Endothelial cell of umbilical vein (primary cell): Measurements from ENCODE around the gene TNNT3. TPM values are rescaled to one million over a fixed set of nuclear protein-coding genes. Genes with fewer than 3 reads are reported as not detected.

Experiments used
- BruUV-seq: library from RNA; stranded (reverse); fragments of 400-500 nt; replicated peaks from 2 replicates; lab custom pipeline; 2021; lab: Mats Ljungman, UMichigan
- CTCF ChIA-PET: fragments of 300-600, 350-600 bp; sonication (Branson Sonifier 250); formaldehyde crosslinking; loops from one replicate; lab custom pipeline; 2021; ENCODE audit warnings: antibody characterized with exemption, inconsistent platforms; lab: Charles Lee
- POLR2A ChIA-PET: fragments of 300-600, 350-600 bp; sonication (Branson Sonifier 250); formaldehyde crosslinking; loops from one replicate; lab custom pipeline; 2021; ENCODE audit warnings: antibody characterized with exemption, inconsistent platforms; lab: Charles Lee
- DNase-seq: peaks from one replicate; pipeline ENCODE4 v3.0.0-alpha.2; 2011; ENCODE audit warnings: low read depth, low spot score
- FAIRE-seq: peaks from 2 replicates; lab custom pipeline; 2011; peaks lifted over from hg19 to GRCh38; lab: Jason Lieb, UNC
- H2AFZ ChIP-seq: 2 replicates; pipeline ENCODE4 v1.6.0; 2012; ENCODE audit warnings: low read depth, low read length, control low read depth, inconsistent platforms
- H3K27ac ChIP-seq: 2 replicates; pipeline ENCODE4 v1.5.1; 2011; ENCODE audit warnings: low read depth, mild to moderate bottlenecking, control low read depth, low read length, moderate library complexity; ENCODE audit not compliant: insufficient read depth
- H3K27me3 ChIP-seq, 2 experiments: 2 replicates each; pipeline versions ENCODE4 v1.6.0 to v1.6.1; 2011; ENCODE audit warnings: low read length in 2 of 2, mixed read lengths in 1 of 2; ENCODE audit not compliant: control insufficient read depth in 2 of 2, insufficient read depth in 2 of 2
- H3K36me3 ChIP-seq, 2 experiments: 2 replicates in 1 of 2; 3 replicates in 1 of 2; pipeline ENCODE4 v1.5.1; 2011; ENCODE audit warnings: low read length in 2 of 2, mild to moderate bottlenecking in 1 of 2, moderate library complexity in 1 of 2; ENCODE audit not compliant: control insufficient read depth in 2 of 2, insufficient read depth in 2 of 2; ENCODE audit errors: extremely low read depth in 1 of 2
- H3K4me1 ChIP-seq: 3 replicates; pipeline ENCODE4 v1.5.1; 2011; ENCODE audit warnings: mild to moderate bottlenecking, low read length; ENCODE audit not compliant: control insufficient read depth, insufficient read depth; ENCODE audit errors: extremely low read depth
- H3K4me2 ChIP-seq: 2 replicates; pipeline ENCODE4 v1.6.1; 2011; ENCODE audit warnings: low read length, control low read depth, mixed read lengths; ENCODE audit not compliant: insufficient read depth
- H3K4me3 ChIP-seq, 3 experiments: fragments of 200-600 bp in 1 of 3; sonication (generic), shearing (Covaris generic) in 1 of 3; replicated peaks in 1 of 3; 2 replicates each; pipeline ENCODE4 v1.5.1; 2011 to 2016; ENCODE audit warnings: control low read depth in 3 of 3, low read length in 3 of 3, mild to moderate bottlenecking in 2 of 3, inconsistent platforms in 1 of 3, low read depth in 1 of 3, moderate library complexity in 1 of 3; ENCODE audit not compliant: insufficient read depth in 1 of 3
- H3K79me2 ChIP-seq: 2 replicates; pipeline ENCODE4 v1.6.0; 2012; ENCODE audit warnings: low read length, inconsistent platforms; ENCODE audit not compliant: control insufficient read depth, insufficient read depth
- H3K9ac ChIP-seq: replicated peaks from 2 replicates; pipeline ENCODE3; 2011; ENCODE audit warnings: low read length, control low read depth; ENCODE audit not compliant: insufficient read depth; ENCODE audit errors: extremely low read depth
- H3K9me1 ChIP-seq: replicated peaks from 3 replicates; pipeline ENCODE4 v1.6.0; 2011; ENCODE audit warnings: mild to moderate bottlenecking, low read length; ENCODE audit not compliant: control insufficient read depth, insufficient read depth; ENCODE audit errors: extremely low read depth
- H3K9me3 ChIP-seq: replicated peaks from 2 replicates; pipeline ENCODE4 v1.5.1; 2012; ENCODE audit warnings: low read length, inconsistent platforms; ENCODE audit not compliant: control insufficient read depth, insufficient read depth
- H4K20me1 ChIP-seq: replicated peaks from 2 replicates; pipeline ENCODE3; 2011; ENCODE audit warnings: mild to moderate bottlenecking, low read length; ENCODE audit not compliant: control insufficient read depth, insufficient read depth; ENCODE audit errors: extremely low read depth
- EZH2 ChIP-seq: IDR thresholded peaks from 2 replicates; pipeline ENCODE4 v1.6.1; 2012; ENCODE audit warnings: borderline replicate concordance, low read depth, mild to moderate bottlenecking, moderate library complexity, low read length, inconsistent platforms; ENCODE audit not compliant: severe bottlenecking
- FOS ChIP-seq: IDR thresholded peaks from 2 replicates; pipeline ENCODE4 v1.6.1; 2011; ENCODE audit warnings: mild to moderate bottlenecking, low read length, moderate library complexity, borderline replicate concordance; ENCODE audit not compliant: insufficient read depth
- GATA2 ChIP-seq: IDR thresholded peaks from 2 replicates; pipeline ENCODE4 v1.7.0; 2011; ENCODE audit warnings: low read depth, mild to moderate bottlenecking, moderate library complexity, mixed read lengths, low read length; ENCODE audit not compliant: insufficient read length, insufficient read depth
- JUN ChIP-seq: IDR thresholded peaks from 2 replicates; pipeline ENCODE4 v1.6.1; 2011; ENCODE audit warnings: borderline replicate concordance, low read depth; ENCODE audit not compliant: insufficient read length, insufficient read depth
- MYC ChIP-seq: IDR thresholded peaks from one replicate; pipeline ENCODE4 v1.6.1; 2011; ENCODE audit warnings: mild to moderate bottlenecking, low read depth, low read length
- POLR2A ChIP-seq: IDR thresholded peaks from 2 replicates; pipeline ENCODE4 v1.6.1; 2012; ENCODE audit warnings: low read depth, mild to moderate bottlenecking, control low read depth, low read length
- POLR2AphosphoS5 ChIP-seq: IDR thresholded peaks from 2 replicates; pipeline ENCODE4 v1.6.1; 2012; ENCODE audit warnings: low read depth, mild to moderate bottlenecking, control low read depth, low read length, moderate library complexity; ENCODE audit not compliant: insufficient read depth
- dilution Hi-C: fragments of 300-500 bp; cut with MboI; formaldehyde crosslinking; loops from one replicate; pipeline ENCODE4 v1.15.0; 2019; ENCODE audit warnings: low sequenced_read_pairs; ENCODE audit not compliant: extremely low pct_ligation_motif_present
- intact Hi-C: fragments of 100-400 bp; cut with micrococcal nuclease; formaldehyde crosslinking; loops from one replicate; pipeline ENCODE4 v1.10.0; 2022
- polyA plus RNA-seq, 4 experiments: library from polyadenylated mRNA; depleted of rRNA in 3 of 4; stranded (reverse) in 3 of 4; unstranded in 1 of 4; fragments of >200 nt; gene quantifications; 2 replicates each; pipeline versions ENCODE4 v1.2.1 to v1.2.3, GENCODE V29; 2011 to 2012; ENCODE audit warnings: missing spikeins in 1 of 4
- total RNA-seq: library from RNA; stranded (reverse); gene quantifications from 2 replicates; pipeline ENCODE4 v1.2.3, GENCODE V29; 2021
- TF ChIP-seq, protein P1 (sequence below): IDR thresholded peaks from 2 replicates; pipeline ENCODE4 v1.6.1; 2011; ENCODE audit not compliant: insufficient read depth, insufficient read length
- TF ChIP-seq, protein P2 (sequence below), 2 donors: IDR thresholded peaks; 1 replicate in 1 of 2; 2 replicates in 1 of 2; pipeline ENCODE4 v1.5.1; 2011; ENCODE audit warnings: low read length in 2 of 2, mild to moderate bottlenecking in 2 of 2, moderate library complexity in 2 of 2, control low read depth in 1 of 2, inconsistent platforms in 1 of 2, low read depth in 1 of 2; ENCODE audit not compliant: insufficient read depth in 1 of 2; ENCODE audit errors: extremely low read depth in 1 of 2

Gene TNNT3
- total and polyA plus RNA-seq, 2 donors (not counting 3 experiments of a cell fraction or from before 2014, with no cell fraction given): not detected

DNA sequence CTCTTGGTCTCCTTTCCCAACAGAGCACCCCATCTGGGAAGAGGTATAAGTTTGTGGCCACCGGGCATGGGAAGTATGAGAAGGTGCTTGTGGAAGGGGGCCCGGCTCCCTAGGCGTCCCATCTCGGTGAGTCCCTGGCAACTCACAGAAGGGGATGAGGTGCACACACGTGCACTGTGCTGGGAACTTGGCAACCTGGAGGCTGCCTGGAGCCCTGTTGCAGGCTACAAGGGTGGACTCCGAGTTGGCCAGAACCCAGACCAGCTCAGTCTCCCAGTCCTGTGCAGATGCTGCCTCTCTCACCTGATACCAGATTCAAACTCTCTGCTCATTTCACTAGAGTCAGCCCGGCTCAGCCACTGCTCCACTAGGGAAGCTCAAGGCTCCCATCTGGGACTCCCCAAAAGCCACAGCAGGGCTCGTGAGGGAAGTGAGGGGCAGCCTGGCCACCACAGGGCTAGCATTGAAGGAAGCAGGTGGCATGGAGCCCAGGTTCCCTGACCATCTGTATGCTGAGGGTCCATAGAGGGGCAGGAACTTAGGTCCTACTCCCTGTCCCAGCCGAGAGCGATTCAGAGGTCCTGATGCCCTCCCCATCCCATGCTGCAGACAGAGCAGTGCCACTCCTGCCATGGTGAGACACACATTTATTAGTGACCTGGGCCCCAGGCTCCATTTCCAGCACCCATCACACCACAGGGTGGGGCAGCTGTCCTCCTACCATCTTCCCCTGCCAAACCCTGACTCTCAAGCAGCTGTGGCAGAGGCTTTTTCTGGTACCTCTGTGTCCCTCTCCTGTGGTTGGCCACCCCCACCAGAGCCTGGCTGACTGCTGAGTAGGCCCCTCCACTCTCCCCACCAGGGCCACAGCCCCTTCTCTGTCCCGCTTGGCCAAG lies 31.8 kb upstream of the TNNT3 start:
- CTCF ChIA-PET: interaction anchor here (1.1 kb wide), 1 partner anchor 264 kb away, joined by 3 read pairs; no protein-coding TSS in a partner anchor
- no peak overlapping the region for H3K27ac ChIP-seq

More for the DNA sequence above, 31.8 kb upstream of the TNNT3 start:
- Histone ChIP-seq H3K9ac (no peak overlapping the region), H3K79me2 (no peaks in the 10 kb centered on the region), H3K4me3 (no peak overlapping the region), H3K9me1 (no peaks in the 10 kb centered on the region), H4K20me1 (no peaks in the 10 kb centered on the region), H3K4me1 (no peaks in the 10 kb centered on the region), H3K9me3 (no peaks in the 10 kb centered on the region), H3K4me2 (no peak overlapping the region), H2AFZ (no peak overlapping the region), H3K27me3 (no peaks in the 10 kb centered on the region), H3K36me3 (no peaks in the 10 kb centered on the region)
- no TSS peak for BruUV-seq
- DNase-seq (no peak), FAIRE-seq (no peak)
- no peak for TF ChIP-seq MYC
- TF ChIP-seq GATA2: no peak
- TF ChIP-seq, protein P1, sequence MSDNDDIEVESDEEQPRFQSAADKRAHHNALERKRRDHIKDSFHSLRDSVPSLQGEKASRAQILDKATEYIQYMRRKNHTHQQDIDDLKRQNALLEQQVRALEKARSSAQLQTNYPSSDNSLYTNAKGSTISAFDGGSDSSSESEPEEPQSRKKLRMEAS: no peak
- TF ChIP-seq, protein P2, sequence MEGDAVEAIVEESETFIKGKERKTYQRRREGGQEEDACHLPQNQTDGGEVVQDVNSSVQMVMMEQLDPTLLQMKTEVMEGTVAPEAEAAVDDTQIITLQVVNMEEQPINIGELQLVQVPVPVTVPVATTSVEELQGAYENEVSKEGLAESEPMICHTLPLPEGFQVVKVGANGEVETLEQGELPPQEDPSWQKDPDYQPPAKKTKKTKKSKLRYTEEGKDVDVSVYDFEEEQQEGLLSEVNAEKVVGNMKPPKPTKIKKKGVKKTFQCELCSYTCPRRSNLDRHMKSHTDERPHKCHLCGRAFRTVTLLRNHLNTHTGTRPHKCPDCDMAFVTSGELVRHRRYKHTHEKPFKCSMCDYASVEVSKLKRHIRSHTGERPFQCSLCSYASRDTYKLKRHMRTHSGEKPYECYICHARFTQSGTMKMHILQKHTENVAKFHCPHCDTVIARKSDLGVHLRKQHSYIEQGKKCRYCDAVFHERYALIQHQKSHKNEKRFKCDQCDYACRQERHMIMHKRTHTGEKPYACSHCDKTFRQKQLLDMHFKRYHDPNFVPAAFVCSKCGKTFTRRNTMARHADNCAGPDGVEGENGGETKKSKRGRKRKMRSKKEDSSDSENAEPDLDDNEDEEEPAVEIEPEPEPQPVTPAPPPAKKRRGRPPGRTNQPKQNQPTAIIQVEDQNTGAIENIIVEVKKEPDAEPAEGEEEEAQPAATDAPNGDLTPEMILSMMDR (IDR thresholded peaks at IDR 0.05; ENCODE audit: extremely low read depth in 1 of 2, insufficient read depth in 1 of 2, low read depth in 1 of 2, low read length in 2 of 2): no peak
- no peak for TF ChIP-seq FOS
- no peak for TF ChIP-seq POLR2A
- TF ChIP-seq POLR2AphosphoS5: no peak
- no peak for TF ChIP-seq EZH2
- no peak for TF ChIP-seq JUN
- dilution Hi-C loops (no loop called here), intact Hi-C loops (no loop called here)
- POLR2A ChIA-PET: no interaction called here
